ENCODE results near the gene FAM53A. TPM values are rescaled to one million over a fixed set of nuclear protein-coding genes. Genes with fewer than 3 reads are reported as not detected.

Gene FAM53A
- total and polyA plus RNA-seq, 2 experiments from 2014 or later: 4.7 to 6.8 TPM

GRCh38 chr4:1627417-1628313, 56.4 kb downstream of the FAM53A start:
- DNase-seq (ENCODE audit: low spot score): no peak
- H3K9me3 ChIP-seq (ENCODE audit: low read depth): no peaks in the 10 kb centered on the region
- peaks cover 5% of the 10 kb centered on the region for H3K4me1 ChIP-seq (ENCODE audit: insufficient read depth)
- H3K4me2 ChIP-seq: no peak overlapping the region
- no peaks in the 10 kb centered on the region for H3K36me3 ChIP-seq (replicated peaks; ENCODE audit: insufficient read depth, low read depth)
- H3K9me2 ChIP-seq (replicated peaks; ENCODE audit: insufficient read depth): no peaks in the 10 kb centered on the region
- H2AFZ ChIP-seq: no peak overlapping the region
- H3K27me3 ChIP-seq: no peaks in the 10 kb centered on the region
- no peak overlapping the region for H3K4me3 ChIP-seq
- WGBS (ENCODE audit: low lambda C conversion rate, missing lambda C conversion rate): 92% methylated on average over 10 of the region's 16 CpGs
- no peak overlapping the region for H3K27ac ChIP-seq
- H3K79me2 ChIP-seq: no peaks in the 10 kb centered on the region
- H4K20me1 ChIP-seq (ENCODE audit: insufficient read depth, poor library complexity, severe bottlenecking): no peaks in the 10 kb centered on the region
- TF ChIP-seq EZH2 (IDR thresholded peaks at IDR 0.05; ENCODE audit: borderline replicate concordance): no peak
- no peak for TF ChIP-seq CTCF (IDR thresholded peaks at IDR 0.05; ENCODE audit: poor library complexity)

DNA sequence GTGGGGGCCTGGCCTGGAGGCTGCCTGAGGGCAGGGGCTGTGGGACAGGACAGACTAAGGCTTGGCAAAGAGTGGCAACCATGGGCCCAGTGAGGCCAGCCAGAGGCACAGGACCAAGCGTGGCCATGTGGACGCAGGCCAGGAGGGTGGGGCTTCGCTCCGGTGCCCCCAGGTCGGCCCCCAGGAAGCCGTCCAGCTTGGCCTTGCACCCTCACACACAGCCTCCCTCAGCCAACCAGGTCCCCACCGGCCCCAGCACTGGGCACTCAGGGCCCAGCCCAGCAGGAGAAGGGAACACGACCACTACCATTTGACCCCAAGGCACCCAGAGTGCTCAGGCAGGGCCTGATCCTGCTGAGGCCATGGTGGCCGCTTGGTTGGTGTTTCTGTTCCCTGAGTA, 57.2 kb downstream of the FAM53A start:
- TF ChIP-seq CTCF (IDR thresholded peaks at IDR 0.05; ENCODE audit: poor library complexity) (no peak), EZH2phosphoT487 (IDR thresholded peaks at IDR 0.05; ENCODE audit: low read depth, severe bottlenecking, unreplicated experiment) (no peak), EZH2 (IDR thresholded peaks at IDR 0.05; ENCODE audit: borderline replicate concordance) (no peak)

DNA sequence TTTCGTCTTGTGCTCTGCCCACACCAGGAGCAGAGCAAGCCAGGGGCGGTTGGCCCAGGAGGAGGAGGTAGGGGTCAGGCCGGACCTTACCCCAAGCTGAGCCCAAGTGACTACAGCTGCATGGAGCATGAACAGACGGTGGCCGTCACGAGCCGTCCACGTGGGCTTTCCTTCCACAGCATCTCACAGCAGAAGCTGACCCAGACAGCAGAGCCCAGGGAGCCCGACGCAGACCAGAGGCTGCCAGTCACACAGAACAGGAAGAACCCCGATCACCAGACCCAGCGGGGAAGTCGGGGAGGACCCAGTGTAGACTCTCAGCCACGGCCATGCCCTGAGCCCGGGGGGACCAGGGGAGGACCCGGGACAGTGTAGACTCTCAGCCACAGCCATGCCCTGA, 58.0 kb downstream of the FAM53A start:
- Histone ChIP-seq H3K4me2 (no peak overlapping the region), H3K27ac (no peak overlapping the region), H2AFZ (no peak overlapping the region), H3K9me2 (replicated peaks; ENCODE audit: insufficient read depth) (no peaks in the 10 kb centered on the region), H3K27me3 (no peaks in the 10 kb centered on the region), H3K4me1 (ENCODE audit: insufficient read depth) (peaks cover 5% of the 10 kb centered on the region), H4K20me1 (ENCODE audit: insufficient read depth, poor library complexity, severe bottlenecking) (no peaks in the 10 kb centered on the region), H3K9me3 (ENCODE audit: low read depth) (no peaks in the 10 kb centered on the region), H3K4me3 (no peak overlapping the region), H3K36me3 (replicated peaks; ENCODE audit: insufficient read depth, low read depth) (no peaks in the 10 kb centered on the region), H3K79me2 (no peaks in the 10 kb centered on the region)
- DNase-seq (ENCODE audit: low spot score): no peak
- TF ChIP-seq CTCF (IDR thresholded peaks at IDR 0.05; ENCODE audit: poor library complexity): no peak
- TF ChIP-seq EZH2phosphoT487 (IDR thresholded peaks at IDR 0.05; ENCODE audit: low read depth, severe bottlenecking, unreplicated experiment): no peak
- no peak for TF ChIP-seq EZH2 (IDR thresholded peaks at IDR 0.05; ENCODE audit: borderline replicate concordance)
- whole genome bisulfite sequencing (ENCODE audit: low lambda C conversion rate, missing lambda C conversion rate): 96% methylated on average over 16 of the region's 16 CpGs

More for the DNA sequence above, 57.2 kb downstream of the FAM53A start:
- H2AFZ ChIP-seq: no peak overlapping the region
- 92% methylated on average over 7 of the region's 9 CpGs for whole genome bisulfite sequencing (ENCODE audit: low lambda C conversion rate, missing lambda C conversion rate)
- no peaks in the 10 kb centered on the region for H3K36me3 ChIP-seq (replicated peaks; ENCODE audit: insufficient read depth, low read depth)
- peaks cover 5% of the 10 kb centered on the region for H3K4me1 ChIP-seq (ENCODE audit: insufficient read depth)
- H4K20me1 ChIP-seq (ENCODE audit: insufficient read depth, poor library complexity, severe bottlenecking): no peaks in the 10 kb centered on the region
- no peaks in the 10 kb centered on the region for H3K27me3 ChIP-seq
- H3K9me2 ChIP-seq (replicated peaks; ENCODE audit: insufficient read depth): no peaks in the 10 kb centered on the region
- no peak overlapping the region for H3K4me2 ChIP-seq
- H3K4me3 ChIP-seq: no peak overlapping the region
- no peak overlapping the region for H3K27ac ChIP-seq
- no peaks in the 10 kb centered on the region for H3K79me2 ChIP-seq
- H3K9me3 ChIP-seq (ENCODE audit: low read depth): no peaks in the 10 kb centered on the region
- no peak for DNase-seq (ENCODE audit: low spot score)
